HG02623 (cell line): Measurements from ENCODE around the gene NUMA1.

Experiments
- ATAC-seq: cut with Tn5 transposase; IDR thresholded peaks from one replicate; pipeline ENCODE4 v1.9.1; 2021; ENCODE audit warnings: moderate library complexity; ENCODE audit not compliant: unreplicated experiment

Gene NUMA1, protein sequence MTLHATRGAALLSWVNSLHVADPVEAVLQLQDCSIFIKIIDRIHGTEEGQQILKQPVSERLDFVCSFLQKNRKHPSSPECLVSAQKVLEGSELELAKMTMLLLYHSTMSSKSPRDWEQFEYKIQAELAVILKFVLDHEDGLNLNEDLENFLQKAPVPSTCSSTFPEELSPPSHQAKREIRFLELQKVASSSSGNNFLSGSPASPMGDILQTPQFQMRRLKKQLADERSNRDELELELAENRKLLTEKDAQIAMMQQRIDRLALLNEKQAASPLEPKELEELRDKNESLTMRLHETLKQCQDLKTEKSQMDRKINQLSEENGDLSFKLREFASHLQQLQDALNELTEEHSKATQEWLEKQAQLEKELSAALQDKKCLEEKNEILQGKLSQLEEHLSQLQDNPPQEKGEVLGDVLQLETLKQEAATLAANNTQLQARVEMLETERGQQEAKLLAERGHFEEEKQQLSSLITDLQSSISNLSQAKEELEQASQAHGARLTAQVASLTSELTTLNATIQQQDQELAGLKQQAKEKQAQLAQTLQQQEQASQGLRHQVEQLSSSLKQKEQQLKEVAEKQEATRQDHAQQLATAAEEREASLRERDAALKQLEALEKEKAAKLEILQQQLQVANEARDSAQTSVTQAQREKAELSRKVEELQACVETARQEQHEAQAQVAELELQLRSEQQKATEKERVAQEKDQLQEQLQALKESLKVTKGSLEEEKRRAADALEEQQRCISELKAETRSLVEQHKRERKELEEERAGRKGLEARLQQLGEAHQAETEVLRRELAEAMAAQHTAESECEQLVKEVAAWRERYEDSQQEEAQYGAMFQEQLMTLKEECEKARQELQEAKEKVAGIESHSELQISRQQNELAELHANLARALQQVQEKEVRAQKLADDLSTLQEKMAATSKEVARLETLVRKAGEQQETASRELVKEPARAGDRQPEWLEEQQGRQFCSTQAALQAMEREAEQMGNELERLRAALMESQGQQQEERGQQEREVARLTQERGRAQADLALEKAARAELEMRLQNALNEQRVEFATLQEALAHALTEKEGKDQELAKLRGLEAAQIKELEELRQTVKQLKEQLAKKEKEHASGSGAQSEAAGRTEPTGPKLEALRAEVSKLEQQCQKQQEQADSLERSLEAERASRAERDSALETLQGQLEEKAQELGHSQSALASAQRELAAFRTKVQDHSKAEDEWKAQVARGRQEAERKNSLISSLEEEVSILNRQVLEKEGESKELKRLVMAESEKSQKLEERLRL (N-terminal part only)

DNA sequence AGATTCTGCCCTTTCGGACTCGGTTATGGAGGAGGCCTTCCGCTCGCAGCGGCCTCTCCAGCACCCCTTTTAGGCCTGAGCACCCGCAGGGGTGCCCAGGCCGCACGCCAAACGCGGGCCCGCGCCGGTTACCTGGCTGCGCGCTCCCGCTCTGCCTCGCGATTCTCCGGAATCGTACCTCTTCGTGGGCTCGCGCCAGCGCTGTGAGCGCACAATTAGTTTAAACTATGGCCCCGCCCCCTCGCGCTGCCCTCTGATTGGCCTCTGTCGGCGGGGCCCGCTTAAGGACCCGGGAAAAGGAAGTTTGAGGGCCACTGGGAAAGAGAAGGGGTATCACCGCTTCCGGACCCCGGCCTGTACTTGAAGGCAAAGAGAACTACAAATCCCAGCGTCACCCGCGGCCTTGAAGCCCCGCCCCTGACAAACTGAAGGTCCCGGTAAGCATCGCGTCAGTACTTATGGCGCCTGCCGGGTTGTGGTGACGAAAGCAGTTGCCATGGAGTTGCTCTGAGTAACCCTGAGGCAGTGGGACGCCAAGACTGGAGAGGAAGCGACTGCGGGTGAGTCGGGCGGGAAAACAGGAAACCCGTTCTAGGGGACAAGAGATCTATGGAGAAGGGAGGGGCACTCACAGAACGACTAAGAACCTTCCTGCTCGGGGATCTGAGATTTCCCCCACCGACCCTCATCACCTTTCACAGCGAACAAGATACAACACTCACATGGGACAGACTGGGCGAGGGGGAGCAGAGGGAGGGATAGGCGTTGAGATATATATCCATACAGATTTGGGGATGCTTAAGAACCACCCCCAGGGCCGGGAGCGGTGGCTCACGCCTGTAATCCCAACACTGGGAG lies at the start of gene NUMA1, which contains the start of gene LRRC51:
Gene NUMA1 (minus strand): TSS at position 217 of the 858 bp plus-strand sequence. CDS start 44,599 bp downstream, outside the sequence.
Gene LRRC51 (plus strand): TSS at position 525 of the 858 bp plus-strand sequence. CDS start 8,234 bp downstream, outside the sequence.
- peak; percentile 95 for ATAC-seq

DNA sequence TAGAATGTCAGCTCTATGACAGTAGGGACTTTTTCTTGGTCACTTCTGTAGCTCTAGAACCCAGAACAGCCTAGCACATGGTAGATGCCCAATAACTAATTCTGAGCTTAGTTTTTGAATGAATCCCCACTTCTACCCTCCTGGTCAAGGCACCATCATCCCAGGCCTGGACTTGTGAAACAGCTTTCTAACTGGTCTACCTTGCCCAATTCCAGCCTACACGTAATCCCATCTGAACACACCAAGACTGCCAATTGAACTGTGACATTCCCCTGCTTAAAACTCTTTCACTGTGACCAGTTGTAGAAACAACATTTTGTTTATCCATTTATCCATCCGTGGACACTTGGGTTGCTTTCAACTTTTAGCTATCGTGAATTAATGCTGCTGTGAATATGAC lies 49.0 kb upstream of the NUMA1 start:
- ATAC-seq: no peak

DNA sequence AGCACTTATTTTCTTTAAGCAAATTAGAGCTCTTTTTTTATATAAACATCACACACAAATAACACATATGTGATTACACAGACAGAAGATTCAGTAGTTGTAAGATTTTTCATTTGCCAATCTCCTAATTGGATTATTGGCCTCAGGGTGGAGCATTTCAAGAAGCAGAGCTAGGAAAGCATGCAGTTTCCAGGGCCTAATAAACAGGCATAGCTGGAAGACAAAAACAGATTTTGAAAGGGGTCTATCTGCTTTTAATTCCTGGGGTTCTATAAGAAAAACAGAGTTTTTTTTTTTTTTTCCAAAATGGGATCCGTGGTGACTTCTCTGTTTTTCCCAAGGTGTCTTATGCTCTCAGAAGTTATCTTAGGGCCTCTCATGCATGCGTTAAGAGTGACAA lies 47.6 kb upstream of the NUMA1 start:
- ATAC-seq: no peak

DNA sequence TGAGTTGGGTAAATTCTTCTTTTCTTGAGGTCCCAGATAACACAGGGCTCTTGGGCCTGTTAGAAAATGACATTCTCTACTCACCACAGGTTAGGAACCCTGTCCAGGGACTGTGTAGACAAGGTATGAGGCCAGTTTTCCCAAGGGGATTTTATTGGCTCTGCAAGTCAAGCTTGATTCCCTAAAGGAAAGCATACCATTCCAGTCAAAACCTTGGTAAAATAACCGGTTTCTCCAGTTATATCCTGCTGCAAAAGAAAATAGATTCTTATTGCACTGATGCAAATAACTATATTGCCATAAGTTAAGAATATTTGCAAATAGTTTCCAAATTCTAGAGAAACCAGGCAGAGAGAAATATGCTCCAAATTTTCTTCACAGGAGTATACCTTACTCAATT lies 45.6 kb upstream of the NUMA1 start:
- no peak for ATAC-seq

DNA sequence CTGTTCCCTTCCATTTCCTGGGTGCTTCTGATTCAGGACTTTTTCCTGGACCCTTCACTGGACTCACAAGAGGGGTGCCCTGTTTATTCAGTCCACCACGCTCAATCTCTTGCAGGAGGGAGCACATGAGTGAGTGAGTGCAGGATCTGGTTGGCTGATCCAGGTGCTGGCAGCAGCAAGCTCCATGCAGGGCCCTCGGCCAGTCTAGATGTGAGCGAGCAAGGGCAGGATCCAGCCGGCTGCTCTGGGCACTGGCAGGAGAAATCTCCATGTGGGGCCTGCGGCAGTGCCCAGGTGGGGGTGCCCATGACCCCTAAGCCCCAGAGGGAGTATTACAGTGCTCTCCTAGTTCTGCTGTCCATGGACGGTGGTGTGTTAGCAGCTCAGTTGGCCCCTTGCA lies 43.7 kb upstream of the NUMA1 start:
- no peak for ATAC-seq

DNA sequence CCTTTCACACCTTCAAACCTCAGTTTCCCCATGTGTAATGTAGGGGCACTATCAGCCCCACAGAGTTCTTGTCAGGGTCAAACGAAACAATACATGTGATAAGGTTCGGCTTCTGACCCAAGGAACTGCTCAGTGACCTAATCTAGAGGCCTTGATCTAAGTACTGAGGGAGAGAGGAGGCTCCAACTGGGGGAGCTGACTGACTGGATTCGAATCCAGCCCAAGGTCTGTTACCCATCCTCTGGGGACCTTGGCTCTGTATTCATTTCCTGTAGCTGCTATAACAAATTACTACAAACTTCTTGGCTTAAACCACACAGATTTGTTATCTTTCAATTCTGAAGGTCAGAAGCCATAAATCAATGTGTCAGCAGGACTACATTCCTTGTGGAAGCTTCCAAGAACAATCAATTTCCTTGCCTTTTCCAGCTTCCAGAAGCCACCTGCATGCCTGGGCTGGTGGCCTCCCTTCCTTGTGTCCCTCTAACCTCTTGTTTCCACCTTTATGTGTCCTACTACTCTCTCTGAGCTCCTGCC lies 42.8 kb upstream of the NUMA1 start:
- no peak for ATAC-seq

DNA sequence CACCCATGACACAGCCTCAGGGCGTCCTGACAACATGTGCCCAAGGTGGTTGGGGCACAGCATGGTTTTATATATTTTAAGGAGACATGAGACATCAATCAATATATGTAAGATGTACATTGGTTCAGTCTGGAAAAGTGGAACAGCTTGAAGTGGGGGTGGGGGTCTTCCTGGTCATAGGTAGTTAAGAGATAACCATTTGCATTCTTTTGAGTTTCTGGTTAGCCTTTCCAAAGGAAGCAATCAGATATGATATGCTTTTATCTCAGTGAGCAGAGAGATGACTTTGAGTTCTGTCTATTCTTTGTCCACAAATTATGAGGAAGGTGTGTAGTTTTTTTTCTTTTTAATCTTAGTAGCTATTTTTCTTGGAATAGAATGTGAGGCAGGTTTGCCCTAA lies 42.3 kb upstream of the NUMA1 start:
- no peak for ATAC-seq

DNA sequence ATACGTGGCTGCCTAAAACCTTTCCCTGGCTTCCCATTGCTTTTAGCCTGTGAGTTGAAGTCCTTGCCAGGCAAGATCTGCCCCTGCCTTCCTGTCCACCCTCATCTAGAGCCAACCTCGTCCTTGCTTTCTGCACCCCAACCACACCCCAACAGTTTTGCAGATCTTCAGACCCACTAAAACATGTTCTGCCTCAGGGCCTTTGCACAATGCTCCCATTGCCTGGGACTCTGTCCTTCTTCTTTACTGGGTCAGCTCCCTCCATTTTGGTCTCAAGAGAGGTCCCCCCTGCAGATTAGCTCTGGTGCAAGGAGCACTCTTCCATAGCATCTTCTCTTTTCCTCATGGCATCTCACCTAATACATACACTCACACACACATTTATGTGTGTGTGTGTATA lies 40.6 kb upstream of the NUMA1 start:
- ATAC-seq: no peak

DNA sequence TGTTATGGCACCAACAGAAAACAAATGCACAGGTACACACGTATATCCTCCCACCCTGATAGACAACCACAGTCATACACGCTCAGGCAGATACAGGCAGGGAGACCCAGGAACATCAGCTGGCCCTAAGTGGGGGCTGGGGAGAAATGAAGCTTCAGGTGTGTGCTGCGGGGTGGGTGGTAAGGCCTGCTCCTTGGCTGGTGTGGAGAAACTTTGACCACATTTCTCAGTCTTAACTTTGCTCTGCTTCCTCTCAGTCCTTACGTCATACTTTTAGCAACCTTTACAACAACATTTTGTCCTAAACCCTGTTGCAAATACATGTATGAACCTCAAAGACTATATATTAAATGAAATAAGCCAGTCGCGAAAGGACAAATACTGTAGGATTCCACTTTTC lies 38.9 kb upstream of the NUMA1 start:
- no peak for ATAC-seq

DNA sequence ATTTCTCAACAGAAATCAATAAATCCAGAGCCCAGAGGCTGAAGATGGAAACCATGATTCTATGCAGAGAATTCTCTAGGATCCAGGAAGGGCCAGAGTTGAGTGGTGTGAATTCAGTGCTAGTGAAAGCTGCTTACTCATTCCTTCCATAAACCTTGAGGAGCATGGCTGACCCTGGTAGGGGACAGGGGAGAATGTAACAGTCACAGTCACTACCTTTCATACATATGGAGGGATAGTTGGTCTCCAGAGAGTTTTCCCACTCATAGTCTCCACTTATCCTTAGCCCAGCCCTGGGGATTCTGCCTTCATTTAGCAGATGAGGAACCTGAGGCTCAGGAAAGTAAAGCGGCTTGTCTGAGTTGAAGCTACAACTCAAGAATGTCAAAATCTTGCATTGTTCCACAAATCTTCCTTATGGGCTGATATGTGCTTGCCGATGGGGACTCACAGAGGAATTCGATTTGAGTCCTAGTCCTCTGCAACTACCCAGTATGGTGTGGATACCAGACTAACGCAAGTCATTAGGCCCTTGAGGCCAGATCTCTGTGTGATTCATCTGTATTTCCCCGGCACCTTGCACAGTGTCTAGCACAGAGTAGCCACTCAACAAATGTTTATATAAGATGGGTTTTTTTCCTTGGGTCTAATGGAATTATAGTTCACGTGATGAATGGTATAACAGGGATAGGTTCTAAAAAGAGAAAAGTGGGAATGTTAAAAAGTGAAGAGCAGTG lies 35.8 kb upstream of the NUMA1 start:
- no peak for ATAC-seq

DNA sequence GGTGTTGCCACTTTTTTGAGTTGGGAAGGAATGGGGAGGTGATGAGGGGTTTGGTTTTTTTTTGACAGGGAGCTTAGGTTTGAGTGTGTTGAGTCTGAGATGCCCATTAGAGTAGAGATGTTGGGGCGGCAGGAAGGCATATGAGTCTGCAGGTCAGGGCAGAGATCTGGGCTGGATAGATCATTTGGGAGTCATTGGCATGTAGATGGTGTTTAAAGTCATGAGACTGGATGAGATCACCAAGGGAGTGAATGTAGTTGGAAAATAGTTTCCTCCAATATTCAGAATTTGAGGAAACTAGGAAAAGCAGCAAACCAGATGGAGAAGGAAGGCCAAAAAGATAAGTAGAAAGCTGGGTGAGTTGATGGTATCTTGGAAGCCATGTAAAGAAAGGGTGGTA lies 34.2 kb upstream of the NUMA1 start:
- no peak for ATAC-seq

DNA sequence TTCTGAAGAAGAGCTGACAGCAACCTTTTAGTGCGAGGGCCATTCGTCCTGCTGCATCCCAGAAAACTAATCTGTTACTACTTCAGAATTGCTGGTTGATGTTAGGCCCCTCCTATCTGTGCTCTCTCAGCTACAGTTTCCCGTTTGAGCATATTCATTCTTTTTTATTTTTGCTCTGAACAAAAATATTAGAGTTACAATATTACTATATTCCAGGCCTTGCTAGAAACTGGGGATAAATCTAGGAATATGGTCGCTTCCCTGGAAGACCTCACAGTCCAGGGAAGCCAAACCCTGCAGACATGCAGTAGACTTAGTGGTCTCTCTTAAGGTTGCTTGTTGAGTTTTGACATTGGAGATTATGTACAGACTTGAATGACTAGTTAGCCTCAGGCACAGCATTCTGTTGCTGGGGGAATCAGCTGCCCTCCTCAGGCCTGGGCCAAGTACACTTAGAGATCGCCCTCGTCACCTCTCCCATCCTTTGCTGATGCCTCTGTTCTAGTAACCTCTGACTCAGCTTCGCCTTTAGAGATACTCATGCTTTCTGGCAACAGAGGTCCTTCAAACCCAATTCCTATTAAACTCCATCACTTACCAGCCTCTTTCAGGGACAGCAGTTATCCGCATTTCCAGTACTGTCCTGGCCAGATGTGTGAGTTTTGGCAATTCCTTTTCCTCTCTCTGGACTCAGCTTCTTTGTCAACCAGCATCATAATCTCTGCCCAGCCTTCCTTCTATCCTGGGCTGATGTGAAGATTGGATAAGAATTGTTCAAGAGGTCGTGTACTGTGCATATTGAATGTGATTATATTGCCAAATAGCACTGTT lies 32.9 kb upstream of the NUMA1 start:
- ATAC-seq: no peak

DNA sequence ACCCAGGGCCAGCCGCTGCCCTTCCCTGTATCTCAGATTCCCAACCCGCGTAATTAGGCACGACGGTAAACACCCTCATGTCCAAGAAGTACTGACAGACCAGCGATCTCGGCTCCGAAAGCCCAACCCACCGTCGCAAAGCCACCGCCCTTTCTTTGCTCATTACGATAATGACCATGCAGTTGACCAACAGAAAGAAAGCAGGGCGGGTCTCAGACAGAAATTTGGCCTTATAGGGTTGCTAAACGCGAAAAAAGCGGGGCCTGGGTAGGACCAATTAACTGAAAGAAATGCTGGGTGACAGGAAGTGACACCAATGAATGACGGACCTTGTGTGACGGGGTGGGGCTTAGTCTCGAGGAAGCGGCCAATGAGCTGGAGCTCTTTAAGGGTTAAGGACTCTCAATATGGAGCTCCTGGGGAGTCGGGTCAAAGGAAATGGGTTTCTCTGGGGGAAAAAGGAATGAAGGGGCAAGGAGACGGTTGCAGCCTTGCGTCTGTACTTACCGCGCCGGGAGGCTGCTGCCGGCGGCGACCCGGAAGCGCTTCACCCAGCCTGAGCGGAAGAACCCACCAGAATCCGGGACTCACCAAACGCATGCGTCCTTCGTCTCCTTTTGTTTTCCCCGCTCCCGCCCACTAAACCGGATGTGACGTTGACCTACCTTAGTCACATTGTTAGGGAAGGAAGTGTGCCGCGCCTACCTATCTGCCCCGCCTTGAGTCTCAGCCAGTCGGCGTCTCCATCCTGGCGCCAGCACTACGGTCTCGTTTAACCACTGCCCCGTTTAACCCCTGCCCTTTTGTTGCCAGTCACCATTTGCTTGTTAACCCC lies 32.0 kb upstream of the NUMA1 start, which contains the start of gene ANAPC15:
Gene ANAPC15 (minus strand): TSS at position 553 of the 835 bp plus-strand sequence. CDS start 1,419 bp downstream, outside the sequence.
- peak; percentile 82 for ATAC-seq

DNA sequence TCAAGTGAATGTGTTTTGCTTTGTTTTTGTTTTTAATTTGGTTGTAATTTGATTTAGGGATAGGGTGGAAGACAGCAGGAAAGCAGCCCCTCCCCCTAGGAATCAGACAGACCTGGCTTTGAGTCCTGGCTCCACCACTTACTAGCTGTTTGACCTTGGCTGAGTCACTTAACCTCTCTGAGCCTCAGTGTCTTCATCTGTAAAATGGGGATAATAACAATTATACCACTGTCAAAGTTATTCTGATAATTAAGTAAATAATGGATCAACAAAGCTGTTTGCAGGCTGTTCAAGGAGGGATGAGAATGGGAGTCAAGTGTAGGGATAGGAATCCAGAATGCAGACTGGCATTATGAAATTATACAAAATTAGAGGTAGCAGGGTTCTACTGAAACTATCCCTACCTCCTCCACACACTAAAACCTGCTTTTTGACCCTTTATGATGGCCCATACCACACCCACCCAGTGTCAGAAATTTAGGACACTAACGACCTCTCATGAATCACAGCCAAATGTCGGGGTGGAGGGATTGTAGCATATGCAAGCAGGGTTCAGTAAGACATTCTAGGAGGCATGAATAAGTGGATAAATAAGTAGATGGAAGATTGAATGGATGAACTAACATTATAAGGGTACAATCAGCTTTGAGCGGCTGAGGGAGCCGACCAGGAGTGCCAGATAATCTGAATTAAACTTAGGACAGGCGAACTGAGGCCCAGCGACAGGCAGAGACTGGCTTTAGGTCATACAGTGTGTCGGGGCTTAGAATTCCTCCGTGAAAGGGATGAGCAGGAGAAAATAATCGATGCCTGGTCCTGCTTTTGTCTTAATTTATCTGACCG lies 31.2 kb upstream of the NUMA1 start:
- peak; percentile 1 for ATAC-seq

DNA sequence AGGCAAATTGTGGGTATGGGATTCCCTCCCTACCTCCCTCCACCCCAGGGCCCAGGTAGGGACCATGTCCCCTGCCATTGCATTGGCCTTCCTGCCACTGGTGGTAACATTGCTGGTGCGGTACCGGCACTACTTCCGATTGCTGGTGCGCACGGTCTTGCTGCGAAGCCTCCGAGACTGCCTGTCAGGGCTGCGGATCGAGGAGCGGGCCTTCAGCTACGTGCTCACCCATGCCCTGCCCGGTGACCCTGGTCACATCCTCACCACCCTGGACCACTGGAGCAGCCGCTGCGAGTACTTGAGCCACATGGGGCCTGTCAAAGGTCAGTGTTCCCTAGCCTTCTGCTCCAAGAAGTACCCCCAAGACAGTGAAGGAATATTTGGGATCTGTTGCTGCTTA lies 25.5 kb upstream of the NUMA1 start, which contains the start of gene TOMT:
Gene TOMT (plus strand): TSS at position 37 of the 400 bp plus-strand sequence. CDS start 28 bp downstream, at position 65.
- ATAC-seq: no peak

DNA sequence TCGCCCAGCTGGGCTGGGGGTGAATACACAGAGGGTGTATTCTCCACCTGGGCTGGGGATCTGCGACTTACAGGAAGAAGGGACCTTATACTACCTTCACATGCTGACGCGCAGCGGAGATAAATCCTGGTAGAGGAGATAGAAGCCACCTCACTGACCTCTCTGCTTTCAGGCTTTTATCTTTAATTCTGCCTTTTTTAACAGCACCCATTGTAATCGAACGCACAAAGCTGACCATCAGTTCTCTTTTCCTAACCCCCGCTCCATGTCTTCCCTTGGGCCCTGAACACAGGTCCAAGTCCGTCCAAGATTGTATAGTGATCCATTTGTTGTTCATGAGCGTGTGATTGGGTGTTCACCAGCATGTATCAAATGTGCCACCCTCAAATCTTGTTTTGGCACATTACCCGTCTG lies 23.4 kb upstream of the NUMA1 start:
- no peak for ATAC-seq
